Breast epithelium (tissue), 4 donors: ENCODE results near the gene TEX2. TPM values are rescaled to one million over a fixed set of nuclear protein-coding genes. Genes with fewer than 3 reads are reported as not detected.
A peak's percentile ranks its signal among the peaks of the same experiment; 100 is the strongest.

Experiments
- DNase-seq, 2 donors: peaks; one replicate each; pipeline ENCODE4 v3.0.0-alpha.2; 2019; ENCODE audit warnings: low spot score in 2 of 2
- H3K27ac ChIP-seq, 2 donors: fragments of 200-600 bp; sonication (generic) in 1 of 2; one replicate each; pipeline ENCODE4 v1.5.1; 2016 to 2019; ENCODE audit warnings: mild to moderate bottlenecking in 1 of 2
- H3K27me3 ChIP-seq, 2 donors: fragments of 200-600 bp; sonication (generic) in 1 of 2; one replicate each; pipeline versions ENCODE4 v1.5.1 to v1.6.0; 2017 to 2019; ENCODE audit warnings: control low read depth in 1 of 2, mild to moderate bottlenecking in 1 of 2
- H3K36me3 ChIP-seq: fragments of 200-600 bp; one replicate; pipeline ENCODE4 v1.5.1; 2019
- H3K4me1 ChIP-seq, 2 donors: fragments of 200-600 bp; sonication (generic); one replicate each; pipeline ENCODE4 v1.5.1; 2016 to 2019; ENCODE audit warnings: control low read depth in 1 of 2
- H3K4me3 ChIP-seq, 3 donors: fragments of 200-600 bp; sonication (generic); 1 replicate in 2 of 3; 2 replicates in 1 of 3; pipeline ENCODE4 v1.5.1; 2016 to 2019; ENCODE audit warnings: mild to moderate bottlenecking in 3 of 3, moderate library complexity in 2 of 3
- H3K9me3 ChIP-seq, 2 donors: fragments of 200-600 bp; sonication (generic) in 1 of 2; one replicate each; pipeline ENCODE4 v1.5.1; 2016 to 2019; ENCODE audit warnings: control low read depth in 1 of 2
- CTCF ChIP-seq, 3 donors: fragments of 450-650 bp; IDR thresholded peaks; one replicate each; pipeline ENCODE4 v1.5.1; 2016 to 2017; ENCODE audit warnings: antibody characterized with exemption in 3 of 3, mild to moderate bottlenecking in 3 of 3, moderate library complexity in 3 of 3
- POLR2A ChIP-seq: fragments of 450-650 bp; IDR thresholded peaks from one replicate; pipeline ENCODE4 v1.6.1; 2016; ENCODE audit warnings: antibody characterized with exemption, mild to moderate bottlenecking, moderate library complexity
- POLR2AphosphoS5 ChIP-seq, 3 donors: sonication (generic); formaldehyde crosslinking; IDR thresholded peaks; one replicate each; pipeline ENCODE4 v1.6.1; 2017; ENCODE audit warnings: antibody characterized with exemption in 3 of 3
- intact Hi-C: fragments of 100-400 bp; cut with DNase I; formaldehyde crosslinking; loops from one replicate; pipeline ENCODE4 v1.15.1; 2023; ENCODE audit warnings: low total_unique reads
- total RNA-seq, 3 donors: library from RNA; depleted of rRNA; stranded (reverse); fragments of >200 nt; gene quantifications; one replicate each; pipeline ENCODE4 v1.1.0, GENCODE V29; 2016

TEX2 gene
- total RNA-seq, 3 donors from 2014 or later, result 47.5 to 70.7 (median 69.6) TPM

DNA sequence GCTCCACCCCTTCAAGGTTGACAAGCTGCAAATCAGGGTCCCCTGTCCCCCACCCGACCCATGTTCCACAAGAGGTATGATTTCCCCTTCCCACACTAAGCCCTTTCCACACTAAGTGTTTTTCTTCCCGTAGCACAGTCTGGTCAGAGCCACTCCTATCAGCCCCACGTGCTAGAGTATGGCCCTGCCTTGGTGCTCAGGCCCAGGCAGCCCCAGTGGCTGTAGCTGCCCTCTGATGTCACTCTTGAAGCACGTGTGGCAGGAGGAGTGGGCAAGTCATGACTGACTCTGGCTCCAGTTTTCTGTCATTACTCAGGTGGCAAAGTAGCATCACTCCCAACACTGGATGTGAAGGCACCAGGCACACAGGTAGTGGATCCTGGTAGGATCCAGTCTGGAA lies 97.7 kb downstream of the TEX2 start:
- Histone ChIP-seq H3K27me3 (no peaks in the 10 kb centered on the region), H3K4me3 (no peak overlapping the region), H3K27ac (no peak overlapping the region), H3K36me3 (no peaks in the 10 kb centered on the region), H3K4me1 (no peaks in the 10 kb centered on the region), H3K9me3 (no peaks in the 10 kb centered on the region)
- DNase-seq, result no peak
- intact Hi-C loops, result no loop called here
- TF ChIP-seq POLR2A, result no peak
- TF ChIP-seq POLR2AphosphoS5 (IDR thresholded peaks at IDR 0.05), result no peak
- TF ChIP-seq CTCF (IDR thresholded peaks at IDR 0.05), result no peak

DNA sequence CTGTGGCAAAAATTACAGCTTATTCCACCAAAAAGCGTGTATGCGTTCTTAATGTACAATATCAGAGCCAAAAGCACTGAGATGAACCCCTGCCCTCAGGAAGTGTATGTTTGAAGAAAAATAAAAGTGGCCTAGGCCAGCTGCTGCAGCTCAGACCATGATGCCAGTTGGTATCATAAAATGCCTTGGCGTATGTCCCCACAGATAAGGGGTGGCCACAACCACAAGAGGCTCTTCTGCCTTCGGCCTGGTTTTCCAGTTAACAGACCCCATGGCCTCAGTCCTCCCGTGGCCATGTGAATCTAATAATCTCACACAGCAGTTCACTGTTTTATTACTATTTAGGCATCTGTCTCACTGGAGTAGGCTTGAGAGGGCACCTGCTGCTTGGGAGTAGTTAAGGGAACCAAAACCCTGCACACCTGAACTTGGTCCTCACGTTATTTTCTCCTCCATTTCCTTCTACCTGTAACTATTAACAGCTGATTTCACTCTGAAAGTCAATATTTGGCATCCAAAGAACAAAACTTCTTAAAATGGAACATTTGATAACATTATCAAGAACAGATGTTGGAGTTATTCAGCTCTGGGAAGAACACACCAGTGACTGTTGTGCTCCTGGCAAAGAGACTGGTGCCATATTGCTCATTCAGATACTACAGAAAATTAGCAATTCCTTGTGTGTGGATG lies 98.3 kb downstream of the TEX2 start:
- H3K4me1 ChIP-seq, result no peaks in the 10 kb centered on the region
- H3K9me3 ChIP-seq, result no peaks in the 10 kb centered on the region
- H3K27me3 ChIP-seq, result no peaks in the 10 kb centered on the region
- H3K36me3 ChIP-seq, result no peaks in the 10 kb centered on the region
- intact Hi-C loops, result no loop called here
- H3K27ac ChIP-seq, result no peak overlapping the region
- no peak for DNase-seq
- no peak for TF ChIP-seq POLR2A
- H3K4me3 ChIP-seq, result no peak overlapping the region

DNA sequence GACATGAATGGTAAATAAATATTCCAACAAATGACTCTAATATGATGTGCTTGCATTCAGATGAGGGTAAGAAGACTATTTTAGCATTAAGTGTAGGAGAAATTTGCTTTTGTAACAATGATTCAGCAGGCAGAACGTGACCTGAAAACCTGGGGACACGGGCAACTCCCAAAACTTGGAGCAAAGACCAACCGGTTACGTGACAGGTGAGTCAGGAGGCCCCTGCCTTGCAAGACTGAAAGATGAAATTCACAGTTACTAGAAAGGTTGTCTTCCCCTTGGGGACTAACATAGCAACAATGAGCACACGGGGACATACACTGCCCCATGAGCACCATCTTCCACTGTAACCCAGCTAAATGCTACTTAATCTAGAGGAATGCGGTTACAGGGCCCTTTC lies 99.6 kb downstream of the TEX2 start:
- no peak overlapping the region for H3K27ac ChIP-seq
- intact Hi-C loops, result no loop called here
- H3K4me3 ChIP-seq, result no peak overlapping the region
- TF ChIP-seq POLR2AphosphoS5 (IDR thresholded peaks at IDR 0.05), result no peak
- no peak for TF ChIP-seq CTCF (IDR thresholded peaks at IDR 0.05)
- no peak for TF ChIP-seq POLR2A
- no peaks in the 10 kb centered on the region for H3K9me3 ChIP-seq
- DNase-seq, result no peak
- no peaks in the 10 kb centered on the region for H3K27me3 ChIP-seq
- no peaks in the 10 kb centered on the region for H3K36me3 ChIP-seq
- H3K4me1 ChIP-seq, result no peaks in the 10 kb centered on the region

GRCh38 chr17:64162554-64162953 lies 100.5 kb downstream of the TEX2 start:
- TF ChIP-seq POLR2A, result no peak
- TF ChIP-seq CTCF (IDR thresholded peaks at IDR 0.05), result no peak
- no peak for TF ChIP-seq POLR2AphosphoS5 (IDR thresholded peaks at IDR 0.05)
- H3K36me3 ChIP-seq, result no peaks in the 10 kb centered on the region
- DNase-seq, result no peak
- no peak overlapping the region for H3K27ac ChIP-seq
- intact Hi-C loops, result no loop called here
- H3K9me3 ChIP-seq, result no peaks in the 10 kb centered on the region
- no peaks in the 10 kb centered on the region for H3K27me3 ChIP-seq
- no peaks in the 10 kb centered on the region for H3K4me1 ChIP-seq
- no peak overlapping the region for H3K4me3 ChIP-seq

DNA sequence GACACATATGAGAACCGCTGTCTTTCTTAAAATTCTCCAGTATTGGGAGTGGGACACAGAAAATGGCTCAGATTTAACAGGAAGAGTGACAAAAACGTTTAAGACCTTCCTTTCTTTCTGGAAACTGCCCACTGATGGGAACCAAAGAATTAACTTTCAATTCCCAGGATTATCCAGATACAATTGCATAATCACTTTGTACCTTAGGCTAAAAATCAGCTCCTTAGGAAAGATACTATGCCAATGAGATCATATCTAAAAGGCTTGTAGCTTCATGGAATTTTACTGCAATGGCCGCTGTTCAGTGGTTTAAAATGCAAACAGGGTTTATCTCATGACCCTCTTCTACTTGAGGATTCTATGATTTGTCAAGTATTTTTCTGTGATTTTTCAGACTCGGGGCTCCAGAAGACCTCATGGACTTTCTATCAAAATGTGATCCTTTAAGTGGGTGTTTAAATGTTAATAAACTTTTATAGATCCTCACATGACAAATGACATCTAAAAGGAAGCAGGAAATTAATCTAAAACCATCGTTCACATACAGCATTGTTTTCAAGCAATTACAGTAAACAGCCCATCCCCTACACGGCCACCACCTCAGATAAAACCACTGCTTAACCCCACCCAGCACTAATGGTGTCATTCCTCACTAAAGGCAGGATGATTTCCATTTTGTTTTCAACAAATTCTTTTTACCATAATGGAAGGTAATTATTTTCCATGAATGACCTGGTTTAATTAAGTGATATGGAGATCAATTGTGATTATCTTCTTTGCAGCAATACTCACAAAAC lies 101.5 kb downstream of the TEX2 start:
- no peaks in the 10 kb centered on the region for H3K36me3 ChIP-seq
- peaks cover 0 to 1% of the 10 kb centered on the region in 2 donors for H3K4me1 ChIP-seq
- H3K4me3 ChIP-seq, result no peak overlapping the region
- TF ChIP-seq POLR2AphosphoS5 (IDR thresholded peaks at IDR 0.05) (no peak), CTCF (IDR thresholded peaks at IDR 0.05) (no peak), POLR2A (no peak)
- no peaks in the 10 kb centered on the region for H3K27me3 ChIP-seq
- intact Hi-C loops, result no loop called here
- no peaks in the 10 kb centered on the region for H3K9me3 ChIP-seq
- peak overlapping the region; percentile 74 to 80 for H3K27ac ChIP-seq
- no peak for DNase-seq
